Ovary (tissue), 3 donors: ENCODE data around the gene NUBPL.

Experiments
- EP300 ChIP-seq: sonication (generic); formaldehyde crosslinking; IDR thresholded peaks from one replicate; pipeline ENCODE4 v1.6.1; 2017; ENCODE audit warnings: antibody characterized with exemption
- POLR2A ChIP-seq: fragments of 450-650 bp; IDR thresholded peaks from one replicate; pipeline ENCODE4 v1.6.1; 2017; ENCODE audit warnings: antibody characterized with exemption, mild to moderate bottlenecking, moderate library complexity
- TF ChIP-seq, protein P1 (sequence below), 3 donors: fragments of 450-650 bp in 2 of 3; fragments of 200-600 bp in 1 of 3; IDR thresholded peaks; one replicate each; pipeline versions ENCODE4 v1.5.1 to v1.8.0; 2016 to 2022; ENCODE audit warnings: antibody characterized with exemption in 3 of 3, mild to moderate bottlenecking in 1 of 3
- donor health status: DM: no; HTN: no; CAD: no.

DNA sequence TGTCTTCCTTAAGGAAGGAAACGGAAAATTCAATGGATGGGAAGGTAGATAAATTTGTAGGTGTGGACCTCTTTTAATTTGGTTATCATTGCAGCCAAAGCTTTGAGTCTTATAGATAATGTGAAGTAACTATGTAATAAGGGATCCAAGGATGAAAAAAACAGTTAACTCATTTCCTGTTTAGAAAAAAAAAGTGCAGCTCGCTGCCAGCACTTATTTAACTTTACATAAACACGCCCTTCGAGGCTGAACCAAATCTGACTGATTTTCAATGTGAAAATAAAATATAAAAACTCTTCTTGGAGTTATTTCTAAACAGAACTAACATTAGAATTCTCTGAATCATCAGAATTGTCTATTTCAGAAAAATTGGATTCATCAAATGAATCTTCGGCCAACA is 7.0 kb downstream of the NUBPL start:
- TF ChIP-seq, protein P1, sequence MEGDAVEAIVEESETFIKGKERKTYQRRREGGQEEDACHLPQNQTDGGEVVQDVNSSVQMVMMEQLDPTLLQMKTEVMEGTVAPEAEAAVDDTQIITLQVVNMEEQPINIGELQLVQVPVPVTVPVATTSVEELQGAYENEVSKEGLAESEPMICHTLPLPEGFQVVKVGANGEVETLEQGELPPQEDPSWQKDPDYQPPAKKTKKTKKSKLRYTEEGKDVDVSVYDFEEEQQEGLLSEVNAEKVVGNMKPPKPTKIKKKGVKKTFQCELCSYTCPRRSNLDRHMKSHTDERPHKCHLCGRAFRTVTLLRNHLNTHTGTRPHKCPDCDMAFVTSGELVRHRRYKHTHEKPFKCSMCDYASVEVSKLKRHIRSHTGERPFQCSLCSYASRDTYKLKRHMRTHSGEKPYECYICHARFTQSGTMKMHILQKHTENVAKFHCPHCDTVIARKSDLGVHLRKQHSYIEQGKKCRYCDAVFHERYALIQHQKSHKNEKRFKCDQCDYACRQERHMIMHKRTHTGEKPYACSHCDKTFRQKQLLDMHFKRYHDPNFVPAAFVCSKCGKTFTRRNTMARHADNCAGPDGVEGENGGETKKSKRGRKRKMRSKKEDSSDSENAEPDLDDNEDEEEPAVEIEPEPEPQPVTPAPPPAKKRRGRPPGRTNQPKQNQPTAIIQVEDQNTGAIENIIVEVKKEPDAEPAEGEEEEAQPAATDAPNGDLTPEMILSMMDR (IDR thresholded peaks at IDR 0.05) = no peak
- TF ChIP-seq EP300 (no peak), POLR2A (no peak)
